HEK293T (cell line): ENCODE measurements around the gene VRK1.

Experiments used
- CTCF ChIA-PET: fragments of 350-600 bp; formaldehyde crosslinking; extraction: SDS; loops from one replicate; lab custom pipeline; 2021; ENCODE audit warnings: antibody characterized with exemption, inconsistent platforms; lab: Yijun Ruan, JAX
- POLR2A ChIA-PET: fragments of 350-600 bp; formaldehyde crosslinking; extraction: SDS; loops from one replicate; lab custom pipeline; 2020; ENCODE audit warnings: antibody characterized with exemption, inconsistent platforms; lab: Yijun Ruan, JAX
- DNase-seq: peaks from one replicate; pipeline ENCODE4 v3.0.0; 2012; ENCODE audit warnings: mixed read lengths; ENCODE audit errors: extremely low spot score
- ARNT ChIP-seq: fragments of 450-650 bp; IDR thresholded peaks from 2 replicates; pipeline ENCODE4 v1.6.1; 2017; ENCODE audit warnings: mild to moderate bottlenecking
- BHLHE40 ChIP-seq: fragments of 450-650 bp; IDR thresholded peaks from 2 replicates; pipeline ENCODE4 v1.6.1; 2016; ENCODE audit warnings: mild to moderate bottlenecking, moderate library complexity, borderline replicate concordance
- CTBP1 ChIP-seq: fragments of 450-650 bp; IDR thresholded peaks from 2 replicates; pipeline ENCODE4 v1.6.1; 2016; ENCODE audit warnings: borderline replicate concordance
- ELF4 ChIP-seq: fragments of 450-650 bp; IDR thresholded peaks from 2 replicates; pipeline ENCODE4 v1.6.1; 2017; ENCODE audit warnings: antibody characterized with exemption
- FOXA1 ChIP-seq: fragments of 450-650 bp; IDR thresholded peaks from 2 replicates; pipeline ENCODE4 v1.6.1; 2016; ENCODE audit warnings: mild to moderate bottlenecking
- FOXK2 ChIP-seq: fragments of 450-650 bp; IDR thresholded peaks from 2 replicates; pipeline ENCODE4 v1.6.1; 2016; ENCODE audit warnings: mild to moderate bottlenecking
- FOXM1 ChIP-seq: fragments of 450-650 bp; IDR thresholded peaks from 2 replicates; pipeline ENCODE4 v1.6.1; 2017; ENCODE audit warnings: mild to moderate bottlenecking, borderline replicate concordance
- HDGF ChIP-seq: fragments of 450-650 bp; IDR thresholded peaks from 2 replicates; pipeline ENCODE4 v1.6.1; 2017; ENCODE audit warnings: antibody characterized with exemption, borderline replicate concordance
- L3MBTL2 ChIP-seq: fragments of 450-650 bp; conservative IDR thresholded peaks from 2 replicates; pipeline ENCODE4 v1.6.1; 2016; ENCODE audit warnings: mild to moderate bottlenecking
- LEF1 ChIP-seq: fragments of 450-650 bp; IDR thresholded peaks from 2 replicates; pipeline ENCODE4 v1.6.1; 2017; ENCODE audit warnings: mild to moderate bottlenecking, borderline replicate concordance
- NFRKB ChIP-seq: fragments of 450-650 bp; IDR thresholded peaks from 2 replicates; pipeline ENCODE4 v1.6.1; 2016; ENCODE audit warnings: mild to moderate bottlenecking, moderate library complexity
- SP1 ChIP-seq: fragments of 450-650 bp; IDR thresholded peaks from 2 replicates; pipeline ENCODE4 v1.6.1; 2017
- SUZ12 ChIP-seq: fragments of 450-650 bp; IDR thresholded peaks from 2 replicates; pipeline ENCODE4 v1.6.1; 2016; ENCODE audit warnings: mild to moderate bottlenecking
- TARDBP ChIP-seq: fragments of 450-650 bp; IDR thresholded peaks from 2 replicates; pipeline ENCODE4 v1.6.1; 2016
- ZNF384 ChIP-seq: fragments of 450-650 bp; IDR thresholded peaks from 2 replicates; pipeline ENCODE4 v1.6.1; 2016
- TF ChIP-seq, protein P1 (sequence below): fragments of 450-650 bp; IDR thresholded peaks from 2 replicates; pipeline ENCODE4 v1.6.1; 2016

VRK1 gene

DNA sequence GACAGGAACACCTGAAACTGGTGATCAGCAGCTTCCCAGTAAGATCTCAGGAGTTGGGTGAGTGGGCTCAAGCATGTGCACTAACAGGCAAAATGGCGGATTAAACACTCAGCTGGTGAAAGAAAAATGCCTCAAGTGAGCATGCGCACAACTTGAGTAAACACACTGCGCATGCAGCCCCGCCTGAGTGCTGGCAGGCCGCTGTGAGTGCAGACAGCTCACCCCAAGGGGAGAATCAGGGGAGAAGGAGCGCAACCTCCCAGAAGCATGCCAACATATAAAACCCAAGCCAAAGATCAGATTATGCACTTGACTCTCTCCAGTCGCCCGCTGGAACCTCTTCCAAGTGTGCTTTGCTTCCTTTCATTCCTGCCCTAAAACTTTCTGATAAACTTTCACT is 125.8 kb downstream of the VRK1 start:
- DNase-seq: no peak
- CTCF ChIA-PET: no interaction called here
- TF ChIP-seq LEF1: no peak
- POLR2A ChIA-PET: no interaction called here

DNA sequence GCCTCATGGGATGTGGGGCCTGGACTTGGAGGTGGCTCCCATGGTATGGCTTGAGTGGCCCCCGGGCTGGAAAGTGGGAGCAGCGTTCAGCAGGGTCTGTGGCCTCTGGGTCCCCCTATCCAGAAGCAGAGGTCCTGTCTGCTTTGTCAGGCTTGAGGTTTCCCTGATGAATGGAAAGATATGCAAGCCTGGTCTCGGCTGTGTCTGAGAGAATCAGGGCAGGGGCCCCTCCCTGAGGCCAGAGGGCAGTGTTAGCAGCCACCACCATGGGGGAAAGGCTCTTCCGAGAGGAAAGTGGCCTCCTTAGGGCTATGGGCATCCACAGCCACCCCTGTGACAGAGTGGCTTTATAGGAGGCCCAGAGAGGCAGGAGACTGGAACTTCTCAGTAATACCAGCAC is 128.2 kb downstream of the VRK1 start:
- no peak for DNase-seq
- TF ChIP-seq FOXA1: no peak
- no peak for TF ChIP-seq BHLHE40
- TF ChIP-seq TARDBP: no peak
- TF ChIP-seq LEF1: no peak
- no peak for TF ChIP-seq NFRKB
- CTCF ChIA-PET: no interaction called here
- POLR2A ChIA-PET: no interaction called here

DNA sequence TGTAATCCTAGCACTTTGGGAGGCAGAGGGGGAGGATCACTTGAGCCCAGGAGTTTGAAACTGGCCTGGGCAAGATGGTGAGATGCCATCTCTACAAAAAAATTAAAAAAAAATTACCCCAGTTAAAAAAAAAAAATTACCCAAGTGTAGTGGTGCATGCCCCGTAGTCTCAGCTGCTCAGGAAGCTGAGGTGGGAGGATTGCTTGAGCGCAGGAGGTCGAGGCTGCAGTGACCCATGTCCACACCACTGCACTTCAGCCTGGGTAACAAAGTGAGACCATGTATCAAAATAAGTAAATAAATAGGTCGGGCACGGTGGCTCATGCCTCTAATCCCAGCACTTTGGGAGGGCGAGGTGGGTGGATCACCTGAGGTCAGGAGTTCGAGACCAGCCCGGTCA is 128.8 kb downstream of the VRK1 start:
- ChIA-PET CTCF (no interaction called here), POLR2A (no interaction called here)
- DNase-seq: no peak
- TF ChIP-seq, protein P1, sequence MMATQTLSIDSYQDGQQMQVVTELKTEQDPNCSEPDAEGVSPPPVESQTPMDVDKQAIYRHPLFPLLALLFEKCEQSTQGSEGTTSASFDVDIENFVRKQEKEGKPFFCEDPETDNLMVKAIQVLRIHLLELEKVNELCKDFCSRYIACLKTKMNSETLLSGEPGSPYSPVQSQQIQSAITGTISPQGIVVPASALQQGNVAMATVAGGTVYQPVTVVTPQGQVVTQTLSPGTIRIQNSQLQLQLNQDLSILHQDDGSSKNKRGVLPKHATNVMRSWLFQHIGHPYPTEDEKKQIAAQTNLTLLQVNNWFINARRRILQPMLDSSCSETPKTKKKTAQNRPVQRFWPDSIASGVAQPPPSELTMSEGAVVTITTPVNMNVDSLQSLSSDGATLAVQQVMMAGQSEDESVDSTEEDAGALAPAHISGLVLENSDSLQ: no peak
- no peak for TF ChIP-seq FOXK2
- no peak for TF ChIP-seq HDGF
- no peak for TF ChIP-seq FOXA1
- no peak for TF ChIP-seq NFRKB
- TF ChIP-seq ARNT: no peak
- TF ChIP-seq SP1: no peak
- no peak for TF ChIP-seq BHLHE40
- TF ChIP-seq LEF1: no peak
- TF ChIP-seq SUZ12: no peak
- no peak for TF ChIP-seq TARDBP
- no peak for TF ChIP-seq FOXM1
- TF ChIP-seq L3MBTL2: no peak
- no peak for TF ChIP-seq CTBP1

DNA sequence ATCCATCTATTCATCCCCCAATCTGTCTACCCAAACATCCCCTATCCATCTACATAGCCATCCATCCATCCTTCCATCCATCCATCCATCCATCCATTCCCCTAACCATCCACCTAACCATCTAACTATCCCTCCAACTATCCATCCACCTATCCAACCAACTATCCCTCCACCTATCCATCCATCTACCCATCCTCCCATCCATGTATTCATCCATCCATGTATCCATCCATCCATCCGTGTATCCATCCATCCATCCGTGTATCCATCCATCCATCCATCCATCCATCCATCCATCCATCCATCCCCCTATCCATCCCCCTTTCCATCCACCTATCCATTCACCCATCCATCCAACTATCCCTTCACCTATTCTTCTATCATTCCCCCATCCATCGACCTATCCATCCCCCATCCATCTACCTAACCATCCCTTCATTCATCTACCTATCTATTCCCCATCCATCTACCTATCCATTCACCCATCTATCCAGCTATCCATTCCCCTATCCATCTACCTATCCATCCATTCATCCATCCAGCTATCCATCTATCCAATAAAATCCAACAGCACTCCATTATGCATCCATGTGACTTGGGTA is 131.7 kb downstream of the VRK1 start:
- POLR2A ChIA-PET: no interaction called here
- TF ChIP-seq, protein P1: no peak
- TF ChIP-seq HDGF (no peak), L3MBTL2 (no peak), SUZ12 (no peak), LEF1 (no peak), SP1 (no peak), NFRKB (no peak), BHLHE40 (no peak), FOXK2 (no peak), TARDBP (no peak), CTBP1 (no peak), FOXA1 (no peak), ELF4 (no peak), FOXM1 (no peak), ZNF384 (no peak), ARNT (no peak)
- no peak for DNase-seq
- CTCF ChIA-PET: no interaction called here

DNA sequence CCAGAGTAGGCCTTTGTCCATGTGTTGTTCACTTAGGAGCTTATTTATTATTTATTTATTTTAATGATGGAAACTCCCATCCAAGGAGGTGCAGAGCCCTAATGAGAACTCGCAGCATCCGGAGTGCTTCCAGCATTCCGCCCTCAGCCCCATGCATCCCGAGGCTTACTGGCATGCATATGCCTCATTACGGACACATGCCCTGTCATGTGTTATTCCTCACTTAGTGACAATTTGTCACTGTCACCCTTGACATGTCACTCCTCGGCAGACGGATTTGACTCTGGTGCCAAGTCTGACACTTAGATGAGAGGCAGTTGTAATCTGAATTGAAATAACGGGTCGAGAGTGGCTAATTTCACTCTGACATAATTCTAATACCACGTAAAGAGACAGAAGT is 132.8 kb downstream of the VRK1 start:
- TF ChIP-seq ZNF384: no peak
- TF ChIP-seq FOXM1: no peak
- TF ChIP-seq ARNT: no peak
- TF ChIP-seq FOXK2: no peak
- no peak for TF ChIP-seq L3MBTL2
- TF ChIP-seq LEF1: no peak
- TF ChIP-seq CTBP1: no peak
- no peak for TF ChIP-seq BHLHE40
- no peak for TF ChIP-seq TARDBP
- no peak for TF ChIP-seq ELF4
- no peak for TF ChIP-seq NFRKB
- TF ChIP-seq, protein P1: no peak
- no peak for TF ChIP-seq HDGF
- no peak for TF ChIP-seq FOXA1
- no peak for TF ChIP-seq SP1
- TF ChIP-seq SUZ12: no peak
- no peak for DNase-seq
- POLR2A ChIA-PET: no interaction called here
- CTCF ChIA-PET: no interaction called here

DNA sequence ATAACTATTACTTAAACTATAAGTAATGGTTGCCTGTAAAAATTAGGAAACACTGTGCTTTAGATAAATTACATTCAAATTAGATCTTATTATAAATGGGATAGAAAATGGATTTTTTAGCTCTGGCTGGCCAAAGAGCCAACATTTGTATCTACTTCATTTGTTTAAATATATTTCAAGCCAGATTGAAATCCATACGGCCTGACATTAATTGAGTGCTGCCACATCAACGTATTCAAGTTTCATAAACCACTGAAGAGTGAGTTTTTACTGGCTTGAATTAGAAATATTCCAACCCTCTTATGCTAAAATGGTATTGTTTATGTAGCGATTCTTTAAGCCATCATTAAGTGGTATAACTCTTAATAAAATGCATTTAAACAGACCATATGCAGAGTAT is 133.3 kb downstream of the VRK1 start:
- ChIA-PET POLR2A (no interaction called here), CTCF (no interaction called here)
- no peak for DNase-seq
- TF ChIP-seq ZNF384 (no peak), ELF4 (no peak), SP1 (no peak), FOXA1 (no peak), BHLHE40 (no peak), CTBP1 (no peak), NFRKB (no peak), LEF1 (no peak), FOXM1 (no peak), TARDBP (no peak), SUZ12 (no peak), HDGF (no peak), FOXK2 (no peak), L3MBTL2 (no peak), ARNT (no peak)
- TF ChIP-seq, protein P1: no peak
